ENCODE results near the gene SMKR1.
A peak's percentile ranks its signal among the peaks of the same experiment; 100 is the strongest.
"Not testable (repeated sequence)": the region's sequence is repeated elsewhere in the genome, so short reads cannot be mapped to it uniquely, and the experiment has no call there.

The SMKR1 gene

GRCh38 chr7:129501760-129502707, at the start of gene SMKR1:
SMKR1 (plus strand) TSS chr7:129502531; CDS start chr7:129502825, 294 bp downstream.
- peak; percentile 86 to 88 for DNase-seq (ENCODE audit: low read depth in 2 of 2)

- no peak for DNase-seq (ENCODE audit: low read depth in 2 of 2)
These were observed 49.6 kb upstream of the SMKR1 start for GRCh38 chr7:129452589-129453231.

- DNase-seq (ENCODE audit: low read depth in 2 of 2), result no peak
These were observed 48.7 kb upstream of the SMKR1 start for GRCh38 chr7:129453510-129454248.

GRCh38 chr7:129454249-129454551, 48.1 kb upstream of the SMKR1 start:
- no peak for DNase-seq (ENCODE audit: low read depth in 2 of 2)

DNA sequence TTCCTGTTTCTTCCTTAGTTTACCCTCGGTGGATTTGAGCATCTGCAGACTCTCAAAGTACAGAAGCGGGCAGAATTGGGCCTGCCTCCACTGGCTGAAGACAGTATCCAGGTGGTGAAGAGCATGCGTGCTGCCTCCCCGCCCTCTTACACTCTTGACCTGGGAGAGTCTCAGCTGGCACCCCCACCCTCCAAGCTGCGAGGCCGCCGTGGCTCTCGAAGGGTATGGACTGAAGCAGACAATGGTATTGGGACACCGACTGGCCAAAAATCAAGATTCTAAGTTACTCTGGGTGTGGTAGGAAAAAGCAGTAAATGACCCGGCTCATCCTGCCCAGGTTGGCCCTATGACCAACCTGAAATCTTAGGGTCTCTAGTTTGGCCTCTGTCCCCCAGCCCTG, 45.9 kb upstream of the SMKR1 start:
- DNase-seq (ENCODE audit: low read depth in 2 of 2), result no peak

DNA sequence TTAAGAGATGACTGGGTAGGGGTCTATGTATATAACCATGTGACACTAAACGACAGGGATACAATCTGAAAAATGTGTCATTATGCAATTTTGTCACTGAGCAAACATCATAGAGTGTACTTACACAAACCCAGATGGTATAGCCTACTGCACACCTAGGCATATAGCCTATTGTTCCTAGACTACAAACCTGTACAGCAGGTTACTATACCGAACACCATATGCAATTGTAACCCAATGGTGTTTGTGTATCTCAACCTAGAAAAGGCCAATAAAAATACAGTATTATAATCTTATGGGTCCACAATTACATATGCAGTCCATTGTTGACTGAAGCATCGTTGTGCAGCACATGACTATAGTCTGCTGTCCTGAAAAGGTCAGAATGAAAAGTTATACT, 45.2 kb upstream of the SMKR1 start:
- DNase-seq (ENCODE audit: low read depth in 2 of 2), result no peak

DNA sequence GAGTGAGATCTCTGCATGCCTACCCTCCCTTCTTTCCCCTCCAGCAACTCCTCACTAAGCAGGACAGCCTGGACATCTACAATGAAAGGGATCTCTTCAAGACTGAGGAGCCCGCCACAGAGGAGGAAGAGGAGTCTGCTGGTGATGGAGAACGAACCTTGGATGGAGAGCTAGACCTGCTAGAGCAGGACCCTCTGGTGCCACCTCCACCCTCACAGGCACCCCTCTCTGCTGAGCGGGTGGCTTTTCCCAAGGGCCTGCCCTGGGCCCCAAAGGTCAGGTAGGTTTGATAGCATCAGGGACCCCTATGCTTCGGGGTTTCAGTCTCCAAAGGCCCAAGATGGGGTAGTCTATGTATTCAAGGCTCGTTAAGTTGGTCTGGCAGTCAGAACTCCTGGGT, 44.2 kb upstream of the SMKR1 start:
- DNase-seq (ENCODE audit: low read depth in 2 of 2), result no peak

GRCh38 chr7:129461809-129462208, 40.5 kb upstream of the SMKR1 start:
- no peak for DNase-seq (ENCODE audit: low read depth in 2 of 2)

GRCh38 chr7:129462420-129462819, 39.9 kb upstream of the SMKR1 start:
- DNase-seq (ENCODE audit: low read depth in 2 of 2), result no peak

DNA sequence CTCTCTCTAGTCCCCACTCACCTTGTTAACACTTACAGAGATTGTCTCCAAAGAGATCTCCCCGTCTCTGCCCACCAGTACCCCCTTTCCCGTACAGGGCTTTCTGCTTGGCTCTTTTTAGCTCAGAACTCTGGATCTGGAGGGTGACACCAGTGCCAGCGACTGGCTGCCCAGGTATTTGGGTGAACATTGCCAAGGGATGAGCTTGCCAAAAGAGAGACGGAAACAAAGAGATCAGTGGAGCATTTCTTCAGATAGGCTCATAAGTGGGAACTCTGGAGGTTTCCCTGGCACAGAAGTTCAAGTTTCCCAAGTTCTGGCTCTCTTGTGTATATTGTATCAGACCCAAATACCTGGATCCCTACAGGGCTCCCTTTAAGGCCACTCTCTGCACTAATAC, 38.1 kb upstream of the SMKR1 start:
- no peak for DNase-seq (ENCODE audit: low read depth in 2 of 2)

DNA sequence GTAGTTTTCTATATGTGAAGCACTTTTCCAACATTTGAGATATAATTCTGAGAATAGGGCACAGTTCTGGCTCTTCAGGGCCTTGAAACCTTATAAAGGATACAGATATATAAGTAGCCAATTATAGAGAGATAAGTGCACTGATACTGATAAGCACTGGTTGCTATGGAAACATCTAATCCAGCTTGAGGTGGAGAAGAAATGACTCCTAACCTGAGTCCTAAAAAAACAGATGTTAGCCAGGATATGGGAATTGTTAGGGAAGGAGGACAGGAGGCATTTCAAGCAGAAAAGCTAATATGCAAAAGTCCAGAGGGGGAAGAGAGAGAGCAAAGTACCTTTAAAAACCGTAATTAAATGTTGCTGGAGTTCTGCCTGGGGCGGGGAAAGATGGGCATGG, 37.3 kb upstream of the SMKR1 start:
- DNase-seq (ENCODE audit: low read depth in 2 of 2), result no peak

DNA sequence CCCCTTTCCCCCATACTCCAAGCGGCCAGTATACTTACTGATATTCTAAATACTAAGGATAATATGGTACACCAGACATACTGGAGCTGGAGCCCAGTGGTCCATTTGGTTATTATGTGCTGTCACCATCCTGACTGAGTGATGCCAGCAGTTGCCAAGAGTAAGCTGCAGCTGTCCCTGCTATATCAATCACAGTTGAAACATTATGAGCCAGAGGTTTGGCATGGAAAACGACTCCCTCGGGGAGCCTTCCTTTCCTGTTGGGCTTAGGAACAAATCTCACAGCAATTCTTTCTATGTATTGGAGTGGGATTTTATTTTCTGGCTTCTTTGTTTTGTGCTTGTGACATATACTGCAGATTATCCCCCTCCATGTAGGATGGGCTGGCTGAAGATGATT, 35.5 kb upstream of the SMKR1 start:
- DNase-seq (ENCODE audit: low read depth in 2 of 2), result no peak

DNA sequence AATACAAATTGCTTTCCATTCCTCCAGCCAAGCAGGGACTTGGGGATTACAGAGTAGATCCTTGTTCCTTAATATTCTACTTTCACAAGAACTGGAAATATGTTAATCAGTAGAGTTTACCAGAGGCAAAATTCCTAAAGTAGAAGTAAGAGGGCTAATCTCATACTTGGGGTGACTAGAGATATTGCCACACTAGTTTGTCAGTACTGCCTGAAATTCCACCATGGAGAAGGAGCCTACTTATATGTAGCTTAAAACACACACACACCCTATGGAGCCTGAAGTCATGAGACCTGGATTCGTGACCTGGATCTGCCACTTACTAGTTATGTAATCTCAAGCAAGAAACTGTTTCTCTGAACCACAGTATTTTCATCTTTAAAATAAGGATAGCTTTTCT, 34.2 kb upstream of the SMKR1 start:
- DNase-seq (ENCODE audit: low read depth in 2 of 2), result no peak

- DNase-seq (ENCODE audit: low read depth in 2 of 2), result no peak
These were observed 33.8 kb upstream of the SMKR1 start for GRCh38 chr7:129468547-129468946.

DNA sequence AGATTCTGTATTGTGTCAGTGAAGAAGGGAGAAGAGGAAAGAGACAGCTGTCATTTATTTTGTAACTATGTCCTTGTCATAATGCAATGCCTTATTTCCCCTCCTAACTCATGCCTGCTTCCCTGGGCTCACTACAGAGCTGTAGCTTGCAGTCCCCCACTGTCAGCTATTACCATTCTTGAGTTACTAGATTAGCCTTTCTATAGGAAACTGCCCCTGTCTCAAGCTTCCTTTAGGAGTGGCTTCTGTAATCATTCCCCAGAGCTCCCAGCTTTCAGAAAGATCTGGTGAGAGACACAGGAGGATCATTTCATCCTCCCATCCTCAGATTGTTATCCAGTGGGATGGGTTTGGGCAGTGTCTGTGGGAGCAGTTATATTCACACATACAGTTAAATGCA, 32.4 kb upstream of the SMKR1 start:
- no peak for DNase-seq (ENCODE audit: low read depth in 2 of 2)

- DNase-seq (ENCODE audit: low read depth in 2 of 2), result no peak
These were observed 31.9 kb upstream of the SMKR1 start for GRCh38 chr7:129470411-129470810.

DNA sequence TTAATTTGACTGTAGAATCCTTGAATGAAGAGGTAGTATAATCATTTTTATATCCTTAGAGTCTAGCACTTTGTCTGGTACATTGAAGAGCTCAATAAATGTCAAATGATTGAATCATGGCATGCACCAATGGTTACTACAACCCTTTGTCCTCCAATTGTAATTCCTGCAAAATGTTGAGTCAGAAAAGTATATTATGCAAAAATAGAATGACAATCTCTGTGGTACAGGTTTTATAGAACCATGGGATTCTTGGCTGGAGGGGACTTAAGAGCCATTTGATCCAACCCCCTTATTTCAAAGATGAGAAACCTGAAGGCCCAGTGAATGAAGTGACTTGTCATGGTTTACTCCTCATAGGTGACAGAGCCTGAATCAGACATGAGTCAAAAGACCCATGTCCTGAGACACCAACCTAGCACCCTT, 30.9 kb upstream of the SMKR1 start:
- DNase-seq (ENCODE audit: low read depth in 2 of 2), result no peak

DNA sequence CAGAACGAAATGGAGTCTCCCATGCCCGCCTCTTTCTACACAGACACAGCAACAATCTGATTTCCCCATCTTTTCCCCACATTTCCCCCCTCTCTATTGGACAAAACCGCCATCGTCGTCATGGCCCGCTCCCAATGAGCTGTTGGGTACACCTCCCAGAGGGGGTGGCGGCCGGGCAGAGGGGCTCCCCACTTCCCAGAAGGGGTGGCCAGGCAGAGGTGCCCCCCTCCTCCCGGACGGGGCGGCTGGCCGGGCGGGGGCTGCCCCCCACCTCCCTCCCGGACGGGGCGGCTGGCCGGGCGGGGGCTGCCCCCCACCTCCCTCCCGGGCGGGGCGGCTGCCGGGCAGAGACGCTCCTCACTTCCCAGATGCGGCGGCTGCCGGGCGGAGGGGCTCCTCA, 26.4 kb upstream of the SMKR1 start:
- DNase-seq (ENCODE audit: low read depth in 2 of 2), result not testable (repeated sequence)

GRCh38 chr7:129476398-129476797, 25.9 kb upstream of the SMKR1 start:
- DNase-seq (ENCODE audit: low read depth in 2 of 2), result not testable (repeated sequence)

DNA sequence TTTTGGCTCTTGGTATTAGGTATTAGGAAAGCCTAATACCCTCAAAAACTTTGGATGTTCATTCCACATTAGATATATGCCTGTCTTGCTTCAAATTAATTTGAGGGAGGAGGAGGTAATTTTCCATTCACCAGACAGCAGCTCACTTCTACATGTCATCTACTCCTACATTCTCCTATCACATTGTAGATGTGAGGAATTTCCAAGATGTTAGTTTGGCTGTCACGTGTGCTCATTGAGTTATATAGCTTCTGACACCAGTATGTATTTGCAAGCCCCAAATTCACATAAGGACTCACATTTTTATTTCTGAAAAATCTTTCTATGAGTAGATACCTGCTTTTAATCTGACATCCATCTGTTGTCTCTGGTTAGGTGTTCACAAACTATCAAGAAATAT, 22.5 kb upstream of the SMKR1 start:
- DNase-seq (ENCODE audit: low read depth in 2 of 2), result no peak

GRCh38 chr7:129480674-129481363, 21.5 kb upstream of the SMKR1 start:
- no peak for DNase-seq (ENCODE audit: low read depth in 2 of 2)

GRCh38 chr7:129481376-129481775, 21.0 kb upstream of the SMKR1 start:
- not testable (repeated sequence) for DNase-seq (ENCODE audit: low read depth in 2 of 2)

Data from stimulated activated CD8-positive, alpha-beta memory T cell treated with anti-CD3 and anti-CD28 coated beads, Interleukin-15, amount 100 ng/mL, for 4 hours (primary cell).